Cardiac septum (tissue), 1 donor: ENCODE measurements around the gene RIOX2. TPM values are rescaled to one million over a fixed set of nuclear protein-coding genes. Genes with fewer than 3 reads are reported as not detected.
"Not testable (repeated sequence)": the region's sequence is repeated elsewhere in the genome, so short reads cannot be mapped to it uniquely, and the experiment has no call there.

ENCODE experiments used
- DNase-seq: peaks from one replicate; pipeline ENCODE4 v3.0.0-alpha.2; 2020; ENCODE audit warnings: low spot score
- intact Hi-C: fragments of 100-400 bp; cut with DNase I; formaldehyde crosslinking; loops from one replicate; pipeline ENCODE4 v1.14.0; 2022
- total RNA-seq: library from RNA; stranded (reverse); fragmentation: NEBNext Ultra II Directional; extraction: Animal tissue kit (Norgen Biotek cat#: 25700); gene quantifications from one replicate; pipeline ENCODE4 v1.2.1, GENCODE V29; 2021
- donor health status: DM: no; HTN: no; CAD: no.

The RIOX2 gene
- total RNA-seq, 1 donor from 2014 or later = 14.2 TPM

GRCh38 chr3:97930018-97930417 lies 42.2 kb downstream of the RIOX2 start:
- intact Hi-C loops = no loop called here
- DNase-seq = no peak

GRCh38 chr3:97928986-97929385 lies 43.2 kb downstream of the RIOX2 start:
- DNase-seq = no peak
- intact Hi-C loops = no loop called here

GRCh38 chr3:97927704-97928103 lies 44.5 kb downstream of the RIOX2 start:
- intact Hi-C loops = no loop called here
- DNase-seq = no peak

GRCh38 chr3:97917813-97918536 lies 54.3 kb downstream of the RIOX2 start:
- intact Hi-C loops = no loop called here

GRCh38 chr3:97916576-97916975 lies 55.7 kb downstream of the RIOX2 start:
- intact Hi-C loops = no loop called here
- DNase-seq = no peak

More at GRCh38 chr3:97917813-97918536, 54.3 kb downstream of the RIOX2 start:
- DNase-seq = no peak

- intact Hi-C loops = no loop called here
- no peak for DNase-seq
Measured at GRCh38 chr3:97914388-97914787, 57.8 kb downstream of the RIOX2 start.

GRCh38 chr3:97911459-97911858 lies 60.8 kb downstream of the RIOX2 start:
- intact Hi-C loops = no loop called here

GRCh38 chr3:97910931-97911351 lies 61.3 kb downstream of the RIOX2 start:
- no peak for DNase-seq
- intact Hi-C loops = no loop called here

More at GRCh38 chr3:97911459-97911858, 60.8 kb downstream of the RIOX2 start:
- no peak for DNase-seq

GRCh38 chr3:97910236-97910831 lies 61.9 kb downstream of the RIOX2 start:
- intact Hi-C loops, DNase-seq: not testable (repeated sequence)

GRCh38 chr3:97909830-97910229 lies 62.4 kb downstream of the RIOX2 start:
- DNase-seq, intact Hi-C loops: not testable (repeated sequence)

GRCh38 chr3:97901313-97902248 lies 70.7 kb downstream of the RIOX2 start:
- intact Hi-C loops = loop anchor here (5.0 kb wide), 1 partner anchor 71 kb away; the partner anchor contains the start of gene RIOX2
- no peak for DNase-seq

- DNase-seq = no peak
Measured at GRCh38 chr3:97899331-97899730, 72.9 kb downstream of the RIOX2 start.

GRCh38 chr3:97896547-97896946 lies 75.7 kb downstream of the RIOX2 start:
- intact Hi-C loops = no loop called here
- no peak for DNase-seq

More at GRCh38 chr3:97899331-97899730, 72.9 kb downstream of the RIOX2 start:
- intact Hi-C loops = no loop called here

- intact Hi-C loops = no loop called here
- no peak for DNase-seq
Measured at GRCh38 chr3:97896129-97896528, 76.1 kb downstream of the RIOX2 start.

GRCh38 chr3:97895216-97895615 lies 77.0 kb downstream of the RIOX2 start:
- DNase-seq = no peak
- intact Hi-C loops = no loop called here

GRCh38 chr3:97892852-97893251 lies 79.4 kb downstream of the RIOX2 start:
- DNase-seq = no peak
- intact Hi-C loops = no loop called here
